ENCODE measurements around the gene MAPK8IP3. TPM values are rescaled to one million over a fixed set of nuclear protein-coding genes. Genes with fewer than 3 reads are reported as not detected.
"Not testable (repeated sequence)": the region's sequence is repeated elsewhere in the genome, so short reads cannot be mapped to it uniquely, and the experiment has no call there.

MAPK8IP3 gene
- total and polyA plus RNA-seq, 2 donors (not counting 1 experiment from before 2014, with no cell fraction given) = 249 to 340 TPM

- TF ChIP-seq EZH2 (IDR thresholded peaks at IDR 0.05; ENCODE audit: borderline replicate concordance, insufficient read depth, low read depth, low read length, poor library complexity, severe bottlenecking) (no peak), CTCF (IDR thresholded peaks at IDR 0.05) (no peak)
- intact Hi-C loops (cut with micrococcal nuclease) = no loop called here
- Histone ChIP-seq H3K27me3 (replicated peaks in 1 of 4; ENCODE audit: control extremely low read depth in 1 of 4, control insufficient read depth in 3 of 4, insufficient read depth in 4 of 4, low read length in 3 of 4) (no peaks in the 10 kb centered on the region), H3K4me3 (ENCODE audit: control extremely low read depth in 1 of 5, extremely low read depth in 1 of 5, insufficient read depth in 1 of 5, low read depth in 2 of 5, low read length in 4 of 5) (no peak overlapping the region), H3K27ac (ENCODE audit: low read length in 2 of 2) (no peak overlapping the region), H2AFZ (ENCODE audit: insufficient read depth, low read depth, low read length, poor library complexity, severe bottlenecking) (no peak overlapping the region), H3K36me3 (replicated peaks in 1 of 2; ENCODE audit: control extremely low read depth in 1 of 2, control insufficient read depth in 1 of 2, extremely low read depth in 1 of 2, insufficient read depth in 2 of 2, low read length in 1 of 2) (peaks cover 11 to 44% of the 10 kb centered on the region in 2 experiments), H3K4me2 (replicated peaks; ENCODE audit: low read depth, low read length, poor library complexity, severe bottlenecking) (no peak overlapping the region), H3K79me2 (ENCODE audit: control insufficient read depth, insufficient read depth, low read length) (peaks cover 10% of the 10 kb centered on the region), H4K20me1 (ENCODE audit: control insufficient read depth, insufficient read depth, low read length, poor library complexity, severe bottlenecking) (peaks cover 3% of the 10 kb centered on the region), H3K9me3 (ENCODE audit: control extremely low read depth in 1 of 3, control insufficient read depth in 2 of 3, insufficient read depth in 1 of 3, low read length in 2 of 3) (no peaks in the 10 kb centered on the region), H3K4me1 (ENCODE audit: control insufficient read depth in 2 of 2, insufficient read depth in 2 of 2, low read length in 2 of 2) (peaks cover 0 to 8% of the 10 kb centered on the region in 2 donors), H3K9ac (ENCODE audit: low read length) (no peak overlapping the region)
- POLR2A ChIA-PET = interaction anchor here (0.6 kb wide), 2 partner anchors 242 to 1475 kb away, joined by 3 to 4 read pairs; no protein-coding TSS in a partner anchor
- ATAC-seq (ENCODE audit: low read depth) (no peak), DNase-seq (no peak)
- CTCF ChIA-PET = interaction anchor here (0.7 to 1.1 kb wide), 3 partner anchors 10 to 75 kb away, joined by 3 to 4 read pairs (median 3); no protein-coding TSS in a partner anchor
- 80% methylated on average over 1 of the region's 6 CpGs for WGBS (ENCODE audit: insufficient coverage)
- no peaks in the 10 kb centered on the region for H3K9me3 Mint-ChIP-seq (ENCODE audit: insufficient read depth)
- H3K27ac Mint-ChIP-seq = peak overlapping the region; percentile 59
- H3K27me3 Mint-ChIP-seq = no peaks in the 10 kb centered on the region
- H3K4me1 Mint-ChIP-seq = peaks cover 10% of the 10 kb centered on the region
- H3K4me3 Mint-ChIP-seq = no peak overlapping the region
These were observed 4.6 kb upstream of the MAPK8IP3 start for GRCh38 chr16:1701216-1701878.

- peaks cover 14 to 30% of the 10 kb centered on the region in 2 donors for H3K4me1 ChIP-seq (ENCODE audit: control insufficient read depth in 2 of 2, insufficient read depth in 2 of 2, low read length in 2 of 2)
- H3K9me3 ChIP-seq (ENCODE audit: control extremely low read depth in 1 of 3, control insufficient read depth in 2 of 3, insufficient read depth in 1 of 3, low read length in 2 of 3); H3K27me3 ChIP-seq (replicated peaks in 1 of 4; ENCODE audit: control extremely low read depth in 1 of 4, control insufficient read depth in 3 of 4, insufficient read depth in 4 of 4, low read length in 3 of 4); H3K27me3 Mint-ChIP-seq; DNase-seq; H3K9me3 Mint-ChIP-seq (ENCODE audit: insufficient read depth): not testable (repeated sequence)
- peak overlapping the region; percentile 98 for H3K9ac ChIP-seq (ENCODE audit: low read length)
- peak overlapping the region; percentile 98 for H3K27ac Mint-ChIP-seq
- peaks cover 49% of the 10 kb centered on the region for H3K79me2 ChIP-seq (ENCODE audit: control insufficient read depth, insufficient read depth, low read length)
- WGBS (ENCODE audit: insufficient coverage) = 1% methylated on average over 11 of the region's 16 CpGs
- peak overlapping the region; percentile 94 for H3K4me2 ChIP-seq (replicated peaks; ENCODE audit: low read depth, low read length, poor library complexity, severe bottlenecking)
- ATAC-seq (ENCODE audit: low read depth) = peak; percentile 6
- peak overlapping the region; percentile 98 for H3K4me3 Mint-ChIP-seq
- peak overlapping the region; percentile 82 to 91 for H3K27ac ChIP-seq (ENCODE audit: low read length in 2 of 2)
- H2AFZ ChIP-seq (ENCODE audit: insufficient read depth, low read depth, low read length, poor library complexity, severe bottlenecking) = peak overlapping the region; percentile 82
- peaks cover 3 to 21% of the 10 kb centered on the region in 2 experiments for H3K36me3 ChIP-seq (replicated peaks in 1 of 2; ENCODE audit: control extremely low read depth in 1 of 2, control insufficient read depth in 1 of 2, extremely low read depth in 1 of 2, insufficient read depth in 2 of 2, low read length in 1 of 2)
- peak overlapping the region; percentile 74 to 98 (median 96) for H3K4me3 ChIP-seq (ENCODE audit: control extremely low read depth in 1 of 5, extremely low read depth in 1 of 5, insufficient read depth in 1 of 5, low read depth in 2 of 5, low read length in 4 of 5)
- intact Hi-C loops (cut with micrococcal nuclease) = loop anchor here (5.0 kb wide), 2 partner anchors 93 to 267 kb away; partner anchors contain the start of genes CRAMP1, IFT140 and TBL3
- peaks cover 35% of the 10 kb centered on the region for H4K20me1 ChIP-seq (ENCODE audit: control insufficient read depth, insufficient read depth, low read length, poor library complexity, severe bottlenecking)
- ChIA-PET POLR2A (interaction anchor here (0.5 to 2.5 kb wide), 10 partner anchors 14 to 776 kb away, joined by 3 to 15 read pairs (median 6); partner anchors contain the start of genes IFT140, JPT2, NME3 and NUBP2), CTCF (interaction anchor here (0.6 to 2.4 kb wide), 19 partner anchors 9 to 544 kb away, joined by 3 to 16 read pairs (median 5); partner anchors contain the start of genes EME2, FAHD1, JPT2 and MRPS34)
- peaks cover 36% of the 10 kb centered on the region for H3K4me1 Mint-ChIP-seq
These were observed 689 bp upstream of the MAPK8IP3 start for GRCh38 chr16:1705324-1705687.
